A673 (cell line): ENCODE data around the gene RAB26. TPM values are rescaled to one million over a fixed set of nuclear protein-coding genes. Genes with fewer than 3 reads are reported as not detected.

Source experiments
- BruUV-seq: library from RNA; stranded (reverse); fragments of 400-500 nt; replicated peaks from 2 replicates; lab custom pipeline; 2021; lab: Mats Ljungman, UMichigan
- CTCF ChIA-PET: fragments of 300-600 bp; sonication (Branson Sonifier 250); formaldehyde crosslinking; loops from one replicate; lab custom pipeline; 2022; ENCODE audit warnings: antibody characterized with exemption; lab: Charles Lee
- POLR2A ChIA-PET: fragments of 300-600 bp; sonication (Branson Sonifier 250); formaldehyde crosslinking; loops from one replicate; lab custom pipeline; 2022; ENCODE audit warnings: antibody characterized with exemption; ENCODE audit not compliant: low non-redundant PET; lab: Charles Lee
- DNase-seq: peaks from one replicate; pipeline ENCODE4 v3.0.0-alpha.2; 2015; ENCODE audit warnings: low spot score
- H3K27ac ChIP-seq: fragments of 200-600 bp; sonication (generic); 2 replicates; pipeline ENCODE4 v1.5.1; 2016; ENCODE audit warnings: mixed run types, low read depth, mild to moderate bottlenecking, mixed read lengths, antibody characterized with exemption, low read length; ENCODE audit not compliant: poor library complexity, severe bottlenecking
- H3K27me3 ChIP-seq: fragments of 200-600 bp; sonication (generic); replicated peaks from 2 replicates; pipeline ENCODE4 v1.6.1; 2017; ENCODE audit warnings: mixed run types, low read depth, mild to moderate bottlenecking, mixed read lengths, antibody characterized with exemption, low read length; ENCODE audit not compliant: insufficient read depth, poor library complexity
- H3K36me3 ChIP-seq: fragments of 200-600 bp; sonication (generic); 2 replicates; pipeline ENCODE4 v1.6.1; 2016; ENCODE audit warnings: mixed run types, mild to moderate bottlenecking, mixed read lengths, antibody characterized with exemption, low read length; ENCODE audit not compliant: insufficient read depth, poor library complexity, severe bottlenecking
- H3K4me1 ChIP-seq: fragments of 200-600 bp; sonication (generic); 2 replicates; pipeline ENCODE4 v1.6.1; 2017; ENCODE audit warnings: mixed run types, mild to moderate bottlenecking, mixed read lengths, antibody characterized with exemption, low read length; ENCODE audit not compliant: insufficient read depth, poor library complexity, severe bottlenecking
- H3K4me3 ChIP-seq: fragments of 200-600 bp; sonication (generic); 2 replicates; pipeline ENCODE4 v1.5.1; 2016; ENCODE audit warnings: low read depth, mixed run types, mild to moderate bottlenecking, mixed read lengths, low read length; ENCODE audit not compliant: poor library complexity, severe bottlenecking
- H3K9me3 ChIP-seq: fragments of 200-600 bp; sonication (generic); 2 replicates; pipeline ENCODE4 v1.6.1; 2016; ENCODE audit warnings: mixed run types, low read depth, mild to moderate bottlenecking, mixed read lengths, antibody characterized with exemption, low read length; ENCODE audit not compliant: poor library complexity, severe bottlenecking
- CTCF ChIP-seq: fragments of 300-800, 200-600 bp; sonication (generic); conservative IDR thresholded peaks from 2 replicates; pipeline ENCODE4 v1.5.1; 2017; ENCODE audit warnings: low read depth, mild to moderate bottlenecking, antibody characterized with exemption, low read length, moderate library complexity, mixed read lengths
- EZH2 ChIP-seq: fragments of 200-600 bp; sonication (generic); IDR thresholded peaks from 2 replicates; pipeline ENCODE4 v1.6.1; 2017; ENCODE audit warnings: borderline replicate concordance, low read depth, mild to moderate bottlenecking, mixed read lengths, antibody characterized with exemption, low read length; ENCODE audit not compliant: poor library complexity, severe bottlenecking
- intact Hi-C: fragments of 100-400 bp; cut with micrococcal nuclease; formaldehyde crosslinking; loops from one replicate; pipeline ENCODE4 v1.10.0; 2022; ENCODE audit not compliant: unreplicated experiment
- total RNA-seq: library from RNA; stranded (reverse); gene quantifications from 2 replicates; pipeline ENCODE4 v1.2.3, GENCODE V29; 2021

RAB26 gene
- total RNA-seq, 1 experiment from 2014 or later, result 0.49 TPM

GRCh38 chr16:2195322-2196161 is 47.1 kb downstream of the RAB26 start:
- DNase-seq, result no peak
- TF ChIP-seq CTCF, result no peak
- TF ChIP-seq EZH2, result no peak
- Histone ChIP-seq H3K4me3 (peak overlapping the region; percentile 53), H3K27ac (no peak overlapping the region), H3K36me3 (no peaks in the 10 kb centered on the region), H3K27me3 (peaks cover 26% of the 10 kb centered on the region), H3K9me3 (no peaks in the 10 kb centered on the region), H3K4me1 (peaks cover 7% of the 10 kb centered on the region)
- intact Hi-C loops, result no loop called here
- ChIA-PET POLR2A (no interaction called here), CTCF (interaction anchor here (0.6 kb wide), 1 partner anchor 169 kb away, joined by 3 read pairs; the partner anchor contains the start of gene NHERF2)
- no TSS peak for BruUV-seq

DNA sequence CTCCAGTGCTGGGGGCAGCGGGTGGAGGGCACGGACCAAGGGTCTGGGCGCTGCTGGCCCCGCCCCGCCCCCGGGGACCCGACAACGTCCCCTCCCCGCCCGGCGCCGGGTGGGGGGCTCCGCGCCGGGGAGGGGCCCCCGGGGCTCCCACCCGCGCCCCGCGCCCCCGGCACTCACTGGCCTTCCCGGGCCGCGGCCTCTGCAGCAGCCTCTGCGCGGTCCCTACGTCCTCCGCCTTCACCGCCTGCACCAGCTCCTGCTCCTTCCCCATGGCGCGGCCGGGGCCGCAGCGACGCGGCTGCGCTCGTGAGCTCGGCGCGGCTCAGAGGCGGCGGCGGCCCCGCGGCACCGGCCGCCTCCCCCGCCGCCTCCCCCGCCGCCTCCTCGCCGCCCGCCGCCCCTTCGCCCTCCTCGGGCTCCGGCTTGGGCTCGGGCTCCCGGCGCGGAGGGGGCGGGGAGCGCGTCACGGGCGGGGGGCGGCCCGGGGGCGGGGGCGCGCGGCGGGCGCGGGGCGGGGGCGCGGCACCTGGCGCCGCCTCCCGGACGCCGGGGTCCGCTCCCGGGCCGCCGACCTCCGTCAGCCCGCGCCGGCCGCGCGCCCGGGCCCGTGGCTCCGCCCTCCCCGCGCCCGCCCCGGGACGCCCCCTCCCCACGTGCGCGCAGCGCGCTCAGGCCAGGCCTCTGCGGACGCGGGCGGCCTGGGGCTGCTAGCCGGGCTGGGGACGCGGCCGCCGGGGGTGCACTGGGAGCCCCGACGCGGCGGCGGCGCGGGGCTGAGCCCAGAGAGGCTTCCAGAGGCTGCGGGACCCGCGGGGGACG is 47.9 kb downstream of the RAB26 start, which contains the start of gene CASKIN1:
TSS of gene CASKIN1 (minus strand) at position 444 of the 819 bp plus-strand sequence. CDS start at position 271, 173 bp downstream.
- intact Hi-C loops, result no loop called here
- POLR2A ChIA-PET, result no interaction called here

More for the DNA sequence above, 47.9 kb downstream of the RAB26 start, which contains the start of gene CASKIN1:
- Histone ChIP-seq H3K4me1 (peaks cover 7% of the 10 kb centered on the region), H3K9me3 (no peaks in the 10 kb centered on the region), H3K27ac (no peak within 1 kb of the TSS), H3K36me3 (no peaks in the 10 kb centered on the region), H3K27me3 (peaks cover 26% of the 10 kb centered on the region), H3K4me3 (peak within 1 kb of the TSS; percentile 53)
- TF ChIP-seq EZH2 (no peak), CTCF (no peak)
- peak; percentile 52 for DNase-seq
- no TSS peak for BruUV-seq
- CTCF ChIA-PET, result no interaction called here
